GM19099 (cell line): ENCODE data around the gene NEK4.

Source experiments
- POLR2A ChIP-seq: IDR thresholded peaks from 3 replicates; pipeline ENCODE4 v1.6.1; 2011; ENCODE audit warnings: low read depth; ENCODE audit not compliant: insufficient read length; ENCODE audit errors: extremely low read depth

NEK4 gene

GRCh38 chr3:52777127-52777958 is 6.6 kb upstream of the NEK4 start, which contains the start of gene ITIH1:
Gene ITIH1, plus strand, starts transcription at chr3:52777599. Its CDS starts 17 bp downstream, at chr3:52777616.
- TF ChIP-seq POLR2A, result no peak

- TF ChIP-seq POLR2A, result no peak
Observed at GRCh38 chr3:52775877-52776276, 5.1 kb upstream of the NEK4 start.

- TF ChIP-seq POLR2A, result no peak
Observed at GRCh38 chr3:52774901-52775864, 4.4 kb upstream of the NEK4 start.

GRCh38 chr3:52774066-52774713 is 3.5 kb upstream of the NEK4 start:
- no peak for TF ChIP-seq POLR2A

DNA sequence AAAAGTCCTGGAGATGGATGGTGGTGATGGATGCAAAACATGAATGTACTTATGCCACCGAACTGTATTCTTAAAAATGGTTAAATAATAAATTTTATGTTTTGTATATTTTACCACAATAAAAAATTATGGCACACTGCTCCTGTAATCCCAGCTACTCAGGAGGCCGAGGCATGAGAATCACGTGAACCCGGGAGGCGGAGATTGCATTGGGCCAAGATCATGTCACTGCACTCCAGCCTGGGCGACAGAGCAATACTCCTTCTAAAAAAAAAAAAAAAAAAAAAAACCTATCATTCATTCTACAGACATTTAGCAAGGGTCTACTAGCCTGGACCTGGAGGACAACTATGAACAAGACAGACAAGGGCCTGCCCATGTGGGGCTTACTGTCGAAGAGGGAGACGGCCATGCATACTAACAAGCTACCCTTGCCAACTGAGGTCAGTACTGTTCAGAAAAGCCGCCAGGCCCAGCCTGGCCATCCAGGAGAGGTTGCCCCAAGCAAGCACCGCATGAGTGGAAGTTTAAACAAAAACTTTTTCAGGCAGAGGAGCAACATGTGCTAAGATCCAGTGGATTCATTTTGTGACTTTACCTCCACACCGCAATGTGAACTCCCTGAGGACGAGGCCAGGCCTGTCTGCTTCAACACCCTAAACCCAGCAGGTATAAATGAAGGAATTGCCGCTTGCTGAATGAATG is 2.8 kb upstream of the NEK4 start:
- TF ChIP-seq POLR2A, result no peak

DNA sequence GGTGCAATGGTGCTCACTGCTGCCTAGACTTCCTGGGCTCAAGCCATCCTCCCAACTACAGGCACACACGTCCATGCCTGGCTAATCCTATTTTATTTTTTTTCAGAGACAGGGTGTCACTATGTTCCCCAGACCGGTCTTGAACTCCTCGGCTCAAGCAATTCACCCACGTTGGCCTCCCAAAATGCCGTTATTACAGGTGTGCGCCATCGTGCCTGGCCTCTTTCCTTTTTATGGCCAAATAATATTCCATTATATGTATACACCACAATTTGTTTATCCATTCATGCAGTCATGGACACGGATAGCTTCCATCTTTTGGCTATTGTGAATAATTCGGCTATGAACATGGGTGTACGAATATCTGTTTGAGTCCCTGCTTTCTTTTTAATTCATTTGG is 962 bp upstream of the NEK4 start:
- no peak for TF ChIP-seq POLR2A

DNA sequence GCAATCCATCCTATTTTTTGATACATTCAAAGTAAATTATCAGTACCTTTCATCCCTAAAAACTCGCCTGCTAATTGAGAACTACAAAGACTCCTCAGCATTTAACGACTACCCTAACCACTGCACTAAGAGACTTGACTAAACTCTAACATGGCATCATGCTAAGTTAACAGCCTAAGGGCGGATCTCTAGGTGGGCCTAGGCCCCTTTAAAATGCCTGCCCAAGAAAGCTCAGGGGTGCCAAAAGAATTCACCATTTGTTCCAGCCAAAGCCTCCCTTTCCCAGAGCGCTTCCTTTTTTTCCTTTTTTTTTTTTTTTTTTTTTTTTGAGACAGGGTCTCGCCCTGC is 568 bp upstream of the NEK4 start:
- no peak for TF ChIP-seq POLR2A

- no peak for TF ChIP-seq POLR2A
Observed at GRCh38 chr3:52769786-52770455, 819 bp downstream of the NEK4 start.

DNA sequence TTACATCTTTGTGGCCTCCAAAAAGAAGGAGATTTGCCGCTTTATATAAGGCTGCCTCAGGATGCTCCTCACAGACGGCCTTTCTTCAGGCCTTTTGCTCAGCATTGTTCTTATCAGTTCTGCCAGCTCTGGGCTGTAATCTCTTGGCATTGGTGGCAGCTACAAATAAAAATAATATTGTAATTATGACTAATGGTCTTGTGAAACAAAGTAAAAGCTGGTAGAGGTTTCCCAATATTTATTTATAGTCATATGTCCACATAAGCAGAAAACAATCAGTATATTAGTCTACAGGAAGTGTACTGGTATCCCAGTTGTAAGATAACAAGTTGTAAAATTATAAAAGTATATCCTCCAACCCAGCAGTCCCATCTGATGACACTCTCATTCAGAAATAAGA is 7.3 kb downstream of the NEK4 start:
- TF ChIP-seq POLR2A, result no peak

DNA sequence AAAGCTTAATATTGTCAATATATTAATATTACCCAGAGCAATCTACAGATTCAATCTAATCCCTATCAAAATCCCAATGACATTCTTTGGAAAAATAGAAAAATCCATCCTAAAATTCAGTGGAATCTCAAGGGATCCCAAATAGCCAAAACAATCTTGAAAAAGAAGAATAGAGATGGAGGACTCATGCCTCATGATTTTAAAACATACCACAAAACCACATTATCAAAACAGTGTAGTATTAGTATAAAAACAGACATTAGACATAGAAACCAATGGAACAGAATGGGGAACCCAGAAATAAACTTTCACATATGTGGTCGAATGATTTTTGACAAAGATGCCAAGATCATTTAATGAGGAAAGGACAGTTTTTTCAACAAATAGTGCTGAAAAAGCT is 14.6 kb downstream of the NEK4 start:
- no peak for TF ChIP-seq POLR2A

DNA sequence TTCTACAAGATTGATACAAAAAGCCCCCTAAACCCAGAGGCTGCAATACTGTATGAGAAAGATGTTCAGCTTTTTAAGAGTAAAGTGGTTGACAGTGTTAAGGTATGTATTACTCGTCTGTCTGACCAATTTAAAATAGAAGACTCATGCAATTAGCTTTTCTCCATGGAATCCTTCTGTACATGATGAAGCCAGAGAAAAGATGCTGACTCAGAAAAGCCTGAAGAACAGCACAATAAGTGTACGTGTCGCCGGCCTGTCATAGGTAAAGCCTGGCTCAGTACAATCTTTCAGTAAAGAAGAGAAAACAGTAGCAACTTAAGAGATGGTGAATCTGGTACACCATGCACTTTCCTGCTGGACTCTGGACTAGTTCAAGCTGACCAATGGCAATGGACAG is 16.4 kb downstream of the NEK4 start:
- TF ChIP-seq POLR2A, result no peak

DNA sequence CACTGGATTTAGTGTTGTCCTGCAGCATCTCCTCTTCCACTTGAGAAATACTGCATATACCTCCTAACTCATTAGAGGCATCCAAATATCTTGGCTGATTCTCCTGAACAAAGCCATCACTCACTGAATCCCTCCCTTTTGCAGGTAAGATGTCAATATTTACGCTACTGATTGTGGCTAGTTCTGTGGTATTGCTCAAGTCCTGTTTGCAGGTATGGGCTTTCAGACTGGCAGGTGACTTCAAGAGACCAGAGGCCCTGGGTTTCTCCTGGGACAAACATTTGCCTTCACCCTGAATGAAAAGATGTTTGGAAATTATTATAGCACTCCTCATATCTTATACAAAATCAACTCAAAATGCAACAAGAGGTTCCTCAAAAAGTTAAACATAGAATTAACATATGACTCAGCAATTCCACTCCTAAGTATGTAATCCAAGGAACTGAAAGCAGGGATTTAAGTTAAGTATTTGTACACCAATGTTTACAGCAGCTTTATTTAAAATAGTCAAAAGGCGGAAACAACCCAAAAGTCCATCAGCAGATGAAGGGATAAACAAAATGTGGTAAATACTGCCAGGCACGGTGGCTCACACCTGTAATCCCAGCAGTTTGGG is 18.6 kb downstream of the NEK4 start:
- TF ChIP-seq POLR2A, result no peak

DNA sequence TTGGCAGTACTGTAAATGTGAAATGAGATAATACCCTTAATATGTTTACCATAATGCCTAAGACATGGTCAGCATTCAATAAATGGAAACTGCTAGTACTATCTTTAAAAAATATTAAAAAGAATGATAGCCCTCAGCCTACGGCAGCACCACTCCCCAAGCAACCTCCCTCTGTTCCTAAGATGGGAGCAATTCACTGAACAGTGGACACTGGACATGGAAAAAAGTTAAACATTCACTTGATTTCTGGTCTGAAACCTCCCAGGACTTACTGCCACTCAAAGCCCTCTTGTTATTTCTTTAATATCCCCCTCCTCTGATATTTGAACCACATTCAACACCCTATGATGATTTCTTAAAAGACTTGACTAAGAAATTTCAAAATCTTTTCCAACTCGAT is 27.0 kb downstream of the NEK4 start:
- no peak for TF ChIP-seq POLR2A

DNA sequence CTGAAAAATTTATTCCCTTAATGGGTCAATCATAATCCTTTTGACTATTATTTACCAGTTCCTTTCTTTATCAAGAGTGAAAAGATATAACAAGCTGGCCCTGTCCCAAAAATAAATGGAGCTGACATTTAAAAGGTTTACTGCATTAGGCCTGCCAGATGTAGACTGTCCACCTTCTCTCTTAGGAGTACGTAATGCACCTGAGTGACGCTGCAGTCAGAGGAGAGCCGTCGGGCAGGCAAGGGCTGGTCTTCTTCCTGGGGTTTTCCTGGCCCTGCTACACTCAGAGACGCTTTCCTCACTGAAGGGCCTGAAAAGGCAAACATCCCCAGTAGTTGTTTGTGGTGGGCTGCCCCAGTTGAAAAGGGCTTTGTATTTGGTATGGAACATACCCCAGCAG is 27.6 kb downstream of the NEK4 start:
- TF ChIP-seq POLR2A, result no peak
